GM21825 (cell line): ENCODE measurements around the gene CCDC74A.
"Not testable (repeated sequence)": the region's sequence is repeated elsewhere in the genome, so short reads cannot be mapped to it uniquely, and the experiment has no call there.

Source experiments
- ATAC-seq: cut with Tn5 transposase; IDR thresholded peaks from one replicate; pipeline ENCODE4 v1.9.1; 2021; ENCODE audit warnings: mild to moderate bottlenecking, moderate library complexity; ENCODE audit not compliant: unreplicated experiment

The CCDC74A gene

DNA sequence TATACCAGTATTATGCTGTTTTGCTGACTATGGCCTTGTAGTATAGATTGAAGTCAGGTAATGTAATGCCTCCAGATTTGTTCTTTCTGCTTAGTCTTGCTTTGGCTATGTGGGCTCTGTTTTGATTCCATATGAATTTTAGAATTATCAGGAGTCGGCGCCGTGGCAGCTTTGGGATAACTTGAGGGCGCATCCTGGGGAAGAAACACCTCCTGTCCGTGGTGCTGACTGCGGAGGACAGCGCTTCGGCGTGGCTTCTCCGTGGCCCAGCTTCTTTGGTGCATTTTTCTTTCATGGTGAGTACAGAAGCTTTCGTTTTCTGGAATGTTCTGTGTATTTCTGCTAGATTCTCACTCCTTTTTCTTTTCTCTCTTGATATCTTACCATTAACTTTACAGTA lies 25.2 kb downstream of the CCDC74A start:
- no peak for ATAC-seq

DNA sequence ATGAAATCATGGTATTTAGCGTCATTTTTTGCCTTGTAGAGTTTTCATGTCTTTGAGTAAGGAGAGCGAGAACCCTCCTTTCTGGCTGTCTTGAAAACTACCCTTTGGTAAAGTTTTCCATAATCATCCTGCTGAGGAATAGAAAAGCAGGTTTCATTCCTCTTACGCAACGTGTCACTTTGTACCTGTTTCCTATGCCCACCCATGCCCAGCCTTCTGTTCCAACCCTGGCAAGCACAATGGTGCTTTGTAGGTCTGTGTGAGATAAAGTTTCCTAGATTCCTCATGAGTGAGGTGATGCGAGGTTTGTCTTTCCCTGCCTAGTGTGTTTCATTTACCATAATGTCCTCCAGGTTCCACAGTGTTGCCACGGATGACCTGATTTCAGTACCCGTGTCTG lies 29.3 kb downstream of the CCDC74A start:
- ATAC-seq, result no peak

DNA sequence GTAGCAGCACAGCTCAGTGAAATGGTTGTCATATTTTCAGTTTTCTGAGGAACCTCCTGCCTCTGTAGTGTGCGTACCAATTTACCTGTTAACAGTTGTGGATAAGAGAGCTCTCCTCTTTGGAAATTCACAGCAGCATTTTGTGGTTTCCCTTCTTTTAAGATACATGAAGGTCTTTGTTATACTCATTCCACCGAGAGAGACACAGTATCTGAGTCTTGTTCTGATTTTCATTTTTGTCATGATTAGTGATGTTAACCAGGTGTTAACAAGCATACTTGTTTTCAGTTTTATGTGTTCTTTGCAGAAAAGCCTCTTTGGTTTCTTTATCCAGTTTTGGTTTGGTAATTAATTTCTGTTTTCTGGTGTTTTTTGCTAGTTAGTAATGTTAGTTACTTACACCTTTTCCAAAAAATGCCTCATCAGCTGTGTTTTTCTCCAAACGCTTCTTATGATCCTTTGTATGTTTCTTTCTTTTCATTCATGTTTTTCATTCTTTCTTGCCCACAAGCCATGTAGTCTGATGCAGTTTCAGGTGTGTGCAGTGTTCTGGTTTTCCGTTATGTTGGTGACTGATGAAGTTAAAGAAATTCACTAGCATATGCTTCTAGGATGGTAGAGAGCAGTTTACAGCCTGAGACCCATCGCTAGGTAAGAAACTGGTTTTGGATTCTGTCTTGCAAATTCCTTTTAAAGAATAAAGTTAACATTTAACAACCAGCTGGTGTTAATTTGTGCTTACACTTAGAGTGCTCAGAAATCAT lies 30.1 kb downstream of the CCDC74A start:
- ATAC-seq, result no peak

DNA sequence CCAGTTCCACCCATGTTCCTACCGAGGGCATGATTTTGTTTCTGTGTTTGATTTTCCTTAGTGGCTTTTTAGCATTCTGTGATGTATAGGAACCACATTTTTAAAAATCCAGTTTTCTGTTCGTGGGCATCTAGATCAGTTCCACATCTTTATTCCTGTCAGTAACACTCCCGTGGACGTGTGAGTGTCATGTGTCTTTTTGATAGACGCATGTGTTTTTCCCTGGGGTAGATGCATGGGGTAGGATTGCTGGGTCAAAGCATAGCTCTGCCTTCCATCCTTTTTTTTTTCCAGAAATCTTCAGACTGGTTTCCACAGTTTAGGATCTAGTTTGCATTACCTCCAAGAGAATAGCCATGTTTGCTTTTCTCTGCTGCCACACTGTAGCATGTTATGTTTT lies 38.7 kb downstream of the CCDC74A start:
- ATAC-seq, result no peak

DNA sequence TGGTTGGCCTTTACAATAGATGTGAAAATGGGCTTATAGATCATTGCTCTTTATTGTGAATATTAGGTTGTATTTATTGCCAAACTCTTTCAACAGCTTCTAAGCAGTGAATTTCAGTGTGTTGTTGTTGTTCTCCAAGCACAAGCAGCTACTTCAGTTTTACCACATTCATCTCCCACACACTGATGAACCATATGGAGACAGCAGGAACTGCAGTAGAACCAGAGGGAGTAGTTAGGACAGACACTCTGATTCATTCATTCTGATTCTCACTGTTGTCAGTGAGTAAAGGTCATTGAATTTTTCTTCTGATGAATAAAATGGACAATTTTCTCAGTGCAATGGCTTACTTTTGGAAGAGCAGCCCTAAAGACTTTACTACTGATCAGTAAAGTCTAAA lies 40.2 kb downstream of the CCDC74A start:
- no peak for ATAC-seq

DNA sequence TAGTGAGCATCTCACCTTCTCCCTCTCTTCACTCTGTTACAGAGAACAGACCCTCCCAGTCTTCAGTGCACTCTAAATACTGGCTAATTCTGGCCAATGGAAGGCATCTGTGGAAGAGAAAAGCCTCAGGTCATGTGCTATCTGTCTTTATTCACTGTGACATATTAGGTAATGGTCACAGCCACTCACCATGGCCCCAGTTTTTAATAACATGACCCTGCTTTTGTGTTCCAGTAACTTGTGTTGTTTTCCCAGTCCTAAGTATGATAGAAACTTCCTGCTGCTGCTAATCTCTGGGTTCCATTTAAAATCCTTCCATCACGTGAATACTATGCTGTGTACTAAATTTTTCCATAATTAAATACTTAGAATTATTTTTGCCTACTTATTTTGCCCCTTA lies 40.7 kb downstream of the CCDC74A start:
- not testable (repeated sequence) for ATAC-seq

DNA sequence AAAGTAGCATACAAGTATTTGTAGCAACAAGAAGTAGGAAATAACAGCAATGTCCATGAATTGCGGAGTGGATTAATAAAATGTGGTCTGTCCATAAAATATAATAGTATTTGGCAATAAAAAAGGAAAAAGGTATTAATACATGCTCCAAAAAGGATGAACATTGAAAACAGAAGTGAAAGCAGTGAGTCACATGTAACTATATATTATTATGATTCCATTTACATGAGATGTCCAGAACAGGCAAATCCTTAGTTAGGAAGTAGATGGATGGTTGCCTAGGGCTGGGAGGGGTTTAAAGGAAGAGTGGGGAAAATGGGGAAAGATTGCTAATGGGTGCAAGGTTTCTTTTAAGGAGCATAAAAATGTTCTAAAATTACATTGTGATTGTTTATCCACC lies 44.5 kb downstream of the CCDC74A start:
- no peak for ATAC-seq

DNA sequence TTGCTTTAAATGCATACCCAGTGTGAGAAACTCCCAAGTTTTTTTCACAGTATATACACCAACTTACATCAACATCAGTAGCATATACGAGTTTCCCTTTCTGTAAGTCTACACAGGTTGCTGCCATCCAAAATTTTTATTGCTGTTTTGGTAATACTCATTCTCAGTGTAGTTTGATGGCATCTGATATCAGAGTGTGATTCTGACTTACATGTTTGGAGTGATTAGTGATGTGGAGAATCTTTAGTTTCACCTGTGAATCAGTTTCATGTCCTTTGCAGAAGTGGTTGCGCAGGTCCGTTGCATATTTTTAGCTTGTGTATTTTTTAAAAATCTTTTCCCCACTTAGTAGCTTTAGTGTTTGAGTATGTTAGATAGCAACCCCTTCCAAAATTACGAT lies 50.1 kb downstream of the CCDC74A start:
- ATAC-seq, result no peak

DNA sequence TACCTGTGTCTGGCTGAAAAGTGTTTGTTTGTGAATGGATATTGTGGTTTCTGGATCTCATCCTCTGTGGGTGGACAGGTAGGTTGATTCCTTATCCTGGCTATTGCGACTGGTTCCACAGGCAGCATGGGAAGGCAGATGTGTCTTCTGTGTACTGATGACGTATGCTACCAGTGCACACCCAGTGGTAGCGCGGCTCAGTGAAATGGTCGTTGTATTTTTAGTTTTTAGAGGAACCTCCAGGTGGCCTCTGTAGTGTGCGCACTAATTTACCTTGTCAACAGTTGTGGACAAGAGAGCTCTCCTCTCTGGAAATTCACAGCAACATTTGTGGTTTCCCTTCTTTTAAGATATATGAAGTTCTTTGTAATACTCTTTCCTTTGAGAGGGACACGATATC lies 52.5 kb downstream of the CCDC74A start:
- ATAC-seq, result no peak
